A673 (cell line): ENCODE measurements around the gene SLC38A5. TPM values are rescaled to one million over a fixed set of nuclear protein-coding genes. Genes with fewer than 3 reads are reported as not detected.

ENCODE experiments used
- BruUV-seq: library from RNA; stranded (reverse); fragments of 400-500 nt; replicated peaks from 2 replicates; lab custom pipeline; 2021; lab: Mats Ljungman, UMichigan
- CTCF ChIA-PET: fragments of 300-600 bp; sonication (Branson Sonifier 250); formaldehyde crosslinking; loops from one replicate; lab custom pipeline; 2022; ENCODE audit warnings: antibody characterized with exemption; lab: Charles Lee
- POLR2A ChIA-PET: fragments of 300-600 bp; sonication (Branson Sonifier 250); formaldehyde crosslinking; loops from one replicate; lab custom pipeline; 2022; ENCODE audit warnings: antibody characterized with exemption; ENCODE audit not compliant: low non-redundant PET; lab: Charles Lee
- DNase-seq: peaks from one replicate; pipeline ENCODE4 v3.0.0-alpha.2; 2015; ENCODE audit warnings: low spot score
- H3K27ac ChIP-seq: fragments of 200-600 bp; sonication (generic); 2 replicates; pipeline ENCODE4 v1.5.1; 2016; ENCODE audit warnings: mixed run types, low read depth, mild to moderate bottlenecking, mixed read lengths, antibody characterized with exemption, low read length; ENCODE audit not compliant: poor library complexity, severe bottlenecking
- H3K27me3 ChIP-seq: fragments of 200-600 bp; sonication (generic); replicated peaks from 2 replicates; pipeline ENCODE4 v1.6.1; 2017; ENCODE audit warnings: mixed run types, low read depth, mild to moderate bottlenecking, mixed read lengths, antibody characterized with exemption, low read length; ENCODE audit not compliant: insufficient read depth, poor library complexity
- H3K36me3 ChIP-seq: fragments of 200-600 bp; sonication (generic); 2 replicates; pipeline ENCODE4 v1.6.1; 2016; ENCODE audit warnings: mixed run types, mild to moderate bottlenecking, mixed read lengths, antibody characterized with exemption, low read length; ENCODE audit not compliant: insufficient read depth, poor library complexity, severe bottlenecking
- H3K4me1 ChIP-seq: fragments of 200-600 bp; sonication (generic); 2 replicates; pipeline ENCODE4 v1.6.1; 2017; ENCODE audit warnings: mixed run types, mild to moderate bottlenecking, mixed read lengths, antibody characterized with exemption, low read length; ENCODE audit not compliant: insufficient read depth, poor library complexity, severe bottlenecking
- H3K4me3 ChIP-seq: fragments of 200-600 bp; sonication (generic); 2 replicates; pipeline ENCODE4 v1.5.1; 2016; ENCODE audit warnings: low read depth, mixed run types, mild to moderate bottlenecking, mixed read lengths, low read length; ENCODE audit not compliant: poor library complexity, severe bottlenecking
- H3K9me3 ChIP-seq: fragments of 200-600 bp; sonication (generic); 2 replicates; pipeline ENCODE4 v1.6.1; 2016; ENCODE audit warnings: mixed run types, low read depth, mild to moderate bottlenecking, mixed read lengths, antibody characterized with exemption, low read length; ENCODE audit not compliant: poor library complexity, severe bottlenecking
- EZH2 ChIP-seq: fragments of 200-600 bp; sonication (generic); IDR thresholded peaks from 2 replicates; pipeline ENCODE4 v1.6.1; 2017; ENCODE audit warnings: borderline replicate concordance, low read depth, mild to moderate bottlenecking, mixed read lengths, antibody characterized with exemption, low read length; ENCODE audit not compliant: poor library complexity, severe bottlenecking
- intact Hi-C: fragments of 100-400 bp; cut with micrococcal nuclease; formaldehyde crosslinking; loops from one replicate; pipeline ENCODE4 v1.10.0; 2022; ENCODE audit not compliant: unreplicated experiment
- total RNA-seq: library from RNA; stranded (reverse); gene quantifications from 2 replicates; pipeline ENCODE4 v1.2.3, GENCODE V29; 2021
- TF ChIP-seq, protein P1 (sequence below): fragments of 300-800, 200-600 bp; sonication (generic); conservative IDR thresholded peaks from 2 replicates; pipeline ENCODE4 v1.5.1; 2017; ENCODE audit warnings: low read depth, mild to moderate bottlenecking, antibody characterized with exemption, low read length, moderate library complexity, mixed read lengths

The SLC38A5 gene
- total RNA-seq, 1 experiment from 2014 or later = 112 TPM

DNA sequence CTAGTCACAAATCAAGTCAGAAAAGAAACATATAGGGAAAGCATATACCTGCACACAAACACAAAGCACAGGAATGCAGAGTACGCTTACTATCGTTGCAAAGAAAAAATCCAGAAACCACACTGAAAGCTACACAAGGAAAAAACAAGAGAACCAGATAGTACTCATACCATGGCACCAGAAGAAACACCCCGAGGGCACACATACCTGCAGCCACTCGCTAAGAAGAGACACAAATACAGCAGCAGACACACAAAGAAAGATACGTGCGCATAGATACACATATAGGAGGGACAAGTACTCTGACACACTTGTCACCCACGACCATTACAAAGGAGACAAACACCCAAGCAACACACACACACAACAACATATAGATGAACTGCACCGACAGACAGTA, 1.4 kb upstream of the SLC38A5 start:
- POLR2A ChIA-PET = no interaction called here
- no peak for DNase-seq
- Histone ChIP-seq H3K4me3 (no peak overlapping the region), H3K9me3 (no peaks in the 10 kb centered on the region), H3K36me3 (no peaks in the 10 kb centered on the region), H3K4me1 (peaks cover 9% of the 10 kb centered on the region), H3K27ac (no peak overlapping the region), H3K27me3 (no peaks in the 10 kb centered on the region)
- no TSS peak for BruUV-seq
- CTCF ChIA-PET = no interaction called here
- intact Hi-C loops = no loop called here
- TF ChIP-seq, protein P1, sequence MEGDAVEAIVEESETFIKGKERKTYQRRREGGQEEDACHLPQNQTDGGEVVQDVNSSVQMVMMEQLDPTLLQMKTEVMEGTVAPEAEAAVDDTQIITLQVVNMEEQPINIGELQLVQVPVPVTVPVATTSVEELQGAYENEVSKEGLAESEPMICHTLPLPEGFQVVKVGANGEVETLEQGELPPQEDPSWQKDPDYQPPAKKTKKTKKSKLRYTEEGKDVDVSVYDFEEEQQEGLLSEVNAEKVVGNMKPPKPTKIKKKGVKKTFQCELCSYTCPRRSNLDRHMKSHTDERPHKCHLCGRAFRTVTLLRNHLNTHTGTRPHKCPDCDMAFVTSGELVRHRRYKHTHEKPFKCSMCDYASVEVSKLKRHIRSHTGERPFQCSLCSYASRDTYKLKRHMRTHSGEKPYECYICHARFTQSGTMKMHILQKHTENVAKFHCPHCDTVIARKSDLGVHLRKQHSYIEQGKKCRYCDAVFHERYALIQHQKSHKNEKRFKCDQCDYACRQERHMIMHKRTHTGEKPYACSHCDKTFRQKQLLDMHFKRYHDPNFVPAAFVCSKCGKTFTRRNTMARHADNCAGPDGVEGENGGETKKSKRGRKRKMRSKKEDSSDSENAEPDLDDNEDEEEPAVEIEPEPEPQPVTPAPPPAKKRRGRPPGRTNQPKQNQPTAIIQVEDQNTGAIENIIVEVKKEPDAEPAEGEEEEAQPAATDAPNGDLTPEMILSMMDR = no peak
- TF ChIP-seq EZH2 = no peak

DNA sequence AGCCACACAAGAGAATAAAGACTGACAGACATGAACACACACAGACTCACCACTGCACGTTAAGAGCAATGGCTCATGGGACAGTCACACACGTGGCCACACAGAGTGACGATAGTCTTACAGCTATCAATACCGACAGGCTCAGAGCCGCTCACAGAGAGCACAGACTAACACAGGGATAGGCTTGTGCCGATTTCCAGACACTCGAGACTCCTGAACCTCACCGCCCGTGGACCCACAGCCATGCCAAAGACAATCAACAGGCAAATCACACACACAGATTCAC, 716 bp upstream of the SLC38A5 start:
- H3K36me3 ChIP-seq = no peaks in the 10 kb centered on the region
- no peaks in the 10 kb centered on the region for H3K27me3 ChIP-seq
- peaks cover 9% of the 10 kb centered on the region for H3K4me1 ChIP-seq
- no peak for DNase-seq
- TF ChIP-seq, protein P1 = no peak
- no peak for TF ChIP-seq EZH2
- ChIA-PET POLR2A (no interaction called here), CTCF (no interaction called here)
- H3K27ac ChIP-seq = no peak overlapping the region
- no peaks in the 10 kb centered on the region for H3K9me3 ChIP-seq
- intact Hi-C loops = no loop called here
- H3K4me3 ChIP-seq = no peak overlapping the region
- no TSS peak for BruUV-seq

DNA sequence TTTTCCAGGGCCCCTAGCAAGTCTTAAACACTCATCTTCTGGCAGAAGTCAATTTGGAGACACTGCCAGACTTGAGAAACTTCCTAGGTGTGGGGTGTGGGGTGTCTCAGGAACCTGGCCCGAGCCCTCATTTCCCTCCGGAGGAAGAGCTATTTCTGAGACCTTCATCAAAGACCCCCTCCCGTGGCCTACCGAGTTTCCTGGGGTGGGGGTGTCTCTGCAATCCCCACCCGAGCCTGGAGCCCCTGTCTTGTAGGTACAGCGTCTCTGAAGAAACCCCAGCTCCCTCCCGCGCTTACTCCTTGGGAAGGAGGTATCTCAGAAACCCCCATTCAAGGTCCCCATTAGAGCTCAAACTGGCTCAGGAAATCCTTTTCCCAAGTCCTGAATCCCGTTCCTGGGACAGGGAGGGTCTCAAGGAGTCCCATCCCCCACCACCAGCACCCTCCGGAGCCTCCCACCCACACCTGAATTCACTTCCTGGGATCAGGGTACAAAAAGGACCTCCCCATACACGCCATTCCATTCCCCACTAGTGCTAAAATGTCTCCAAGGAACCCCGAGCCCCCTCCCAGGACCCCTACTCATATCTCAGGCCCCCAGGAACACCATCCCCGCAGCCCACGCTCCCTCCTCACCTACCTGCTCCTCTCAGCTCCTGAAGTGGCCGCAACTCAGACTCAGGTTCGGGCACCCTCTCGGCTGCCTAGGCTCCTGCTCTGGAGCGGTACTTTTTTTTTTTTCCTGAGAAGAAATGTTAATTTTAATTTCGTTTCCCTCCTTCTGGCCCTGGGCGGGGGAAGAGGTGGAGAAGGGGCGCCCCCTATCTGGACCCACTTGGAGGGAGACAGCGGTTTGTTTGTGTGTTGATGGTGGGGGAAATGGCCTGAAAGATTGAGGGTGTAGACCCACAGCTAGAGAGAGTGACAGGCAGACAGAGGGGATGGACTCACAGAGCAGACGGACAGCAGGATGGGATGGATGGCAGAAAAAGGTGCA, 1.1 kb downstream of the SLC38A5 start:
- no peak for TF ChIP-seq EZH2
- TF ChIP-seq, protein P1 = peak; percentile 66
- POLR2A ChIA-PET = no interaction called here
- Histone ChIP-seq H3K4me3 (peak overlapping the region; percentile 63), H3K36me3 (no peaks in the 10 kb centered on the region), H3K9me3 (no peaks in the 10 kb centered on the region), H3K27me3 (no peaks in the 10 kb centered on the region), H3K4me1 (peaks cover 9% of the 10 kb centered on the region), H3K27ac (peak overlapping the region; percentile 76)
- CTCF ChIA-PET = interaction anchor here (1.2 kb wide), 1 partner anchor 386 kb away, joined by 3 read pairs; no protein-coding TSS in a partner anchor
- no TSS peak for BruUV-seq
- peak; percentile 53 for DNase-seq
- intact Hi-C loops = no loop called here
